ENCODE results near the gene MAST4.
A peak's percentile ranks its signal among the peaks of the same experiment; 100 is the strongest.

Gene MAST4

GRCh38 chr5:67003685-67003934 is 407.4 kb downstream of the MAST4 start:
- no peak for DNase-seq

DNA sequence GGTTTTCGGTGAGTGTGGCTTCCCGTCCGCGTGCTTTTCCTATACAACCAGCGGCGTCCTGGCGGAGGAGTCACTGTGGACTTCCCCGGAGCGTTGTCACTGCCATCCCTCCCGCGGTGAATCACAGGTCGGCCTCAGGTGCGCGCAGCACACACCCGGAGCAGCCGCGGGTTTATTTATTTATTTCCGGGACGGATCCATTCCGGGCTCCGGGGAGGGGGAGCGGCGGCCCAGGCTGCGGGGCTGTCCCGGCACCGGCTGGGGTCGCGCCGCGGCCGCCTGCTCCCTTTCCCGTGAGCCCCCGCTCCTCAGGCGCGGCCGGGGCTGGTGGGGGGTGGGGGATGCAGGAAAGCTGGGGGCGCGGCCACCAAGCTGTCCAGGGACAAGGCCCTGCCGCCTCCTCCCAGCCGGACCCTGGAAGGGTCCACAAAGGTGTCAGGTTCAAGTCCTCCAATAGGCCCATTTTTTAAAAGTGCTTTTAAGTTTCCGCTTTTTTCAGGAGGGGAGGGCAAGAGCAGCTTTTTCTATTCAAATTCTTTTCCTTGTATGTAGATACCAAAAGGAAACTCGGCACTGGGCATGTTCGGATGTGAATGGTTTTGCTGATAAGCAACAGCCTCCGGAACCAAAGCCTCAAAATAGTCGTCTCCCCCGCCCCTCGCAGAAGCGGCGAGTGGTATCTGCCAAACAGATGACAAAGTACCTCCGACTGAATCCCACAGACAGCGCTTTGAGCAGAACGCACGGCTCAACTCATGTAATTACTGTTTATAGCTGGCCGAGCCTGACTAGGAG is 407.9 kb downstream of the MAST4 start:
- DNase-seq = peak; percentile 76

- DNase-seq = no peak
These were observed 408.6 kb downstream of the MAST4 start for GRCh38 chr5:67004730-67005350.

- DNase-seq = no peak
These were observed 409.7 kb downstream of the MAST4 start for GRCh38 chr5:67005737-67006499.

DNA sequence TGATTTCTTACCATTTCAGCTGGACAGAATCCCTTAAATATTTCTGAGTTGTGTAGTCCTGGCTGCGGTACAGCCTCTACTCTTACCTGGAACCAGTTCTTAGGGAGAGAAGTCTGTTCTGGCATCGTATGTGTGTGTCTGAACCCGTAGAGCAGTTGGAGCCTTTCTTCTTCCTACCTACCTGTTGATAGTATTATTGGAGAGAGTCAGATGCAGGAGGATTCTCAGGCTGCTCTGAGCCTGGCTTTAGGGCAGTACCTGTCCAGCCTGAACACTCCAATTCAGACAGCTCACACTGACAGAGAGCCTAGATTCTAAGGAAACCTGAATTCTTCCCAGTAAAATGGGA is 410.3 kb downstream of the MAST4 start:
- no peak for DNase-seq

DNA sequence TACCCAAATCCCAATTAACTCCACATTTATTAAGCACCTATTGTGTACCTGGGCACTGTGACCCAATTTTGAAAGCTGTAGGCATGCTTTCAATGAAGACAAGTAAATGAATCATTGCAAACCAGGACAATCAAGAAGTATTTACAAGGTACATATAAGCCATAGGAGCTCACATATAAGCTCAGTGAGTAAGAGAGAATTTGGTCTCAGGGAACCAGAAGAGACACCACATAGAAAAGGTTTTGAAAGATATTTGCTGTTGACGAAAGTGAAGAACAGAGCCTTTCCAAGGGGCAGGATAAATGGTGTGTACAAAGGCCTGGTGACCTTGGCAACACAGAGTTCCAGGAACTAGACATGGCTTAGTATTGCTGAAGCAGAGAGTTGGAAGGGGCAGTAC is 412.8 kb downstream of the MAST4 start:
- no peak for DNase-seq

GRCh38 chr5:67010684-67011409 is 414.7 kb downstream of the MAST4 start:
- no peak for DNase-seq

- DNase-seq = no peak
These were observed 415.2 kb downstream of the MAST4 start for GRCh38 chr5:67011422-67011821.

DNA sequence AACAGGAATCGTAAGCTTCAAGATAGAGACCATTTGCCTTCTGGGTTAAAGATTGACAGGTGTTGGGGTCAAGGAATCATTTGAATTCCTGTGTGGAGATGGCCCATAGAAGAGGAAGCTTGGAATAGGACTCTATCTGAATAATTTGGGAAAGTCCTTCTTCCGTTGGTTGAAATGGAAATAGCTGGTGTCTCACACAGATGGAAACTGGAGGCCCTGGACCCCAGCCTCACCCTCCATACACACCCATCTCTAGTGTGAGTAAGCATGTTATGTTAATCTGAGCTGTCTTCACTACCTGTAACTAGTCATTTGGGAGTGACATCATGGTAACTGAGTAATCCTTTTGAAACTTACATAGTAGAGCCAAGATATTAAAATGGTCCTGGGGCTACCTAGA is 416.0 kb downstream of the MAST4 start:
- no peak for DNase-seq

DNA sequence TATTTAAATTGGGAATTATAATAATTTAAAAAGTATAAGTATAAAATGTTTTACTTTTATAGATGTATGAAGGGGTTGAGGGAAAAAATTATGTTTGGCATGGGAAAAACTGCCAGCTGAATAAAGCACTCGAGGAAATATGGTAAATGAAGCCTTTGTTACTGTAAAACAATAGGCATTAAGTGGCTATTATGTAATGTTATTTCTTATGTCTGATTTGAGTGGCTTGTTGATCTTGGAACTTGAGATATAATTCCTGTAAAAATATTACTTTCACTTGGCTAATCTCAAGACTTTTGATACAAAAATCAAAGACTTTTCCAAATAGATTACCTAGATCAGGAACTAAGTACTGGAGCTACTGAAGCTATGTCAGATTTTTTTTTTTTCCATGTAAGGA is 417.5 kb downstream of the MAST4 start:
- DNase-seq = no peak

DNA sequence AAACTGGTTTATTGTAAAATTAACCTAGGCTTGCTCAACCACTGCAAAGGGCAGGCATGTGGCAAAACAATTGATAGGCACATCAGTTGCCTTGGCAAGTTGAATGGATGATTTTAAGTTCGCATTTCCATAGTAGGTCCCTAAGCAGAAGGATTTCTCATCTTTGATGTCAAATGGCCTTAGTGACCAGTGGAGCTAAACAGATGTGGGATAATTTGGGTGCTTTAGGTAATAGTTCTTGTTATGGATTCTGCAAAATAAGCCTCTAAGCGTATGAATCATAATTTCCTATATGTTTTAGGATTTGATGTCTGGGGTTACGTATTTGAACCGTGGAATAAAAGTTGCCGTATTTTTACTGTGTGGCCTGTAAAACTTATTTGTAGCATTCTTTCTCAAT is 418.0 kb downstream of the MAST4 start:
- no peak for DNase-seq

- DNase-seq = no peak
These were observed 418.8 kb downstream of the MAST4 start for GRCh38 chr5:67014957-67015400.

GRCh38 chr5:67015541-67016191 is 419.5 kb downstream of the MAST4 start:
- peak; percentile 11 for DNase-seq

DNA sequence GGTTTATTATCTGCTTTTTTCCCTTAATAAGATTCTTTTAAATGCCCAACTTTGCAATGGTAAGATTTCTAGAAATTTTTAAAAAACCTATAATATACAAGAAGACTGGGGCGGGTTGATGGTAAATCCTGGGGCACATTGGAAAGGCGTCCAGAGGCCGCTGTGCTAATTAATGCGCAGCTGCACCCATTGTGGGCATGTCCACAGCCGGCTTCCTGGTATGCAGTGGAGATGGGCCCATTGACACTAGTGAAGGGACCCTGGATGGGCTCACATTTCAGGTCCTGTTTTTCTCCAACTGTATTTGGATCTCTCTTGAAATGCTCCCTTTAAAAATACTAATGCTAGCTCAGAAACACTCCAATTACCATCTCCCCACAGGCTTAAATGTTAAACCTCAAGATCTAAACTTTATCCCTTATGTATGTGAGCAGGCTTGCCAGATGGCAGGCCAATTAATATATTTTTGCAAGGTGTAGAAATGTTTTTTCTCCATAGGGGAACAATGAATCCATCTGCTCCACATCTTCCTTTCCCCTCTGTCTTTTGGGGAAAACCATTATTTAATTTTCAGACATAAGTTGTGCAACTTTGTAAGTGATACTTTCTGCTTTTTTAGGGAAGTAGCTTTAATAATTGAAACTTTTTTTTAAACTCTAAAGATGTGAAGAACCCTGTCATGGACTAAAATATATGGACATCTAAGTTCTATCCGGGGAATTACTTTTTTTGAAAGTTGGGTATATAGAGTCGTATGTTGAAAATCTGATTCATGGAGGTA is 423.1 kb downstream of the MAST4 start:
- DNase-seq = peak; percentile 32

DNA sequence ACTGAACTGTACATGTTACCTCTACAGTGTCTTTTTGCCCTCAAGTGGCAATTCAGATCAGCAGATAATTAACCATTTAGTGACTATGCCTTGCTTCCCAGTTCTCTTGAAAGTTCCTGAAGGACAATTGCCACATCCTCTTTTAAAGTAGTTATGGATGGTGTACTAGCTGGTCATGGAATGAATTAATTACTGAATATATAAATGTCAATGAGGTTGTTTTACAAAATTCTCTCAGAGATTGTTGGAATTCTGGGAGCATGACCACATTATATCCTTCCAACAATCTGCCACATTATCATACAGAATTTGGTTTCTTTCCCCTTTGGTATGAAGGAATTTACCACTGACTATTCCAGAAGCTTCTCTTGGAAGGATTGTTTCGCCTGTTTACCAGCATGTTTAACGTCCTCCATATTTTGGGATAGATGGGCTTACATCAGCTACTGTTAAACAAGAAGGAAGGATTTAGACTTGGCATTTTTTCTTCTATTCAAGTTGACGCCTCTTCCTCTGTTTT is 424.0 kb downstream of the MAST4 start:
- DNase-seq = no peak

DNA sequence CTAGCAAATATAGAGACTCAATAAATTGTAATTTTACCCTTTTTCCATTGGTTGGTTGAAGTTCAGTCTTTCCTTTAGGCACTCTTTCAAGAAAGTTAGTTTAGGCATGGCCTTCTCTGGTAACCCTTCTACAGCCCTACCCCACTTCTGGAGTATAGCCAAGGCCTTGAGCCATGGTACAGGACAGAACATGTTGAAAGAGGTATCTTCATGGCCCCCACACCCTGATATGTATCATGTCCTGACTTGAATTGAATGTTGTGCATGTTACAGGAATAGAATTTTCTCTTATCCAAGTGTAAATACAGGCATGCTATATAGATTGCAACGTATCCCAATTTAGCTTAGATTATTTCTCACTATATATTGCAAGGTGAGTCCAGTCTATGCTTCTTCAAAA is 424.8 kb downstream of the MAST4 start:
- no peak for DNase-seq

DNA sequence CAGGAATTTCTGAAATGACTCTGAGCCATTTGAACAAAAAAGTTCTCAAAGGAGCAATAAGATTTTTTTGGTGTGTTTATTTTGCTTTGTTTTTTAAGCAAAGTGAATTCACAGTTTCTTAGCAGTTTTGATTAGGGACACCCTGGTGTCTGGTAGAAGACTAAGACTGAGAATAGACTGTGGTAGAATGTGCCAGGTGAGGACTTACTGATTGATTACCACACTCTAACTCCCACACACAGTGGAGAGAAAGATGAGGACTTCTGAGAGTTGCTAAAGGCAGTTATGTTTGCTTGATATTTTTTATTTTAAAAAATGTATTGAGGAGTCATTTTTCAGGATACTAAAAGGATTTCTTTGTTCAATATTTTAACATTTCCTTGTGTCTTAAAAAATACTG is 425.3 kb downstream of the MAST4 start:
- DNase-seq = no peak

DNA sequence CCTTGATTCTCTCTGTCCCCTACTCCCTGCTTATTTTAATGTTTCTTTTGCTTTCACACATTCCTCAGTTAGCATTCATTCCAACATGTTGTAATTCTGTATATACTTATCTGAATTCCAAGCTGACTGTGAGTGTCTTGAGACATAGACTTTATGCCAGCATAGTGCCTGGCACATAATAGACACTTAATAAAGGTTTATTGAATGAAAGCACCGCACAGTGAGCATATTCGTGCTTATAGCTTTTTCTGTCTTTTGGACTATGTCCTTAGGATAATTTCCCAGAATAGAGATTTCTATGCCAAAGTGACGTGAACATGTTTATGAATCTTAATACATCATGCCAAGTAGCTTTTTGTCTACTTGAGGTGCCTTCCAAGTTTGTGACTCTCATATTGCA is 425.8 kb downstream of the MAST4 start:
- DNase-seq = no peak

DNA sequence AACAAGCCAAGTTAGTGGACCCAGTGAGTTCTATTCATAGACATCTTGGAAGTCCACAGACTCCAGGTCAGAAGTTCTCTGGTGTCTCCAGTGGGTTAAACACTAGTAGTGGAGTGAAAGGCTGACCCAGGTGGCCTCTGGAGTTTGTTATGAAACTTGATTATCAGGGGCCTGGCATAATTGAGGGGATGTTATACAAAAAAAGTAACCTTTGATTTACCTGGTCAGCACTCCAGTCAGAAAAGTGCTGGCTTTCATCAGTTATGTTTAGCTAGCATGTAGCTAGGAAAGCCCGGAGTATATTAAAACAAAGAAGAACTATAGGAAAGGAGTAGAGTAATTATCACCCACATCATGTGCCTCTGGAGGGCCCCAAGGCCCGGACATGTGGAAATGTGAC is 429.3 kb downstream of the MAST4 start:
- no peak for DNase-seq

GRCh38 chr5:67026278-67026677 is 430.1 kb downstream of the MAST4 start:
- DNase-seq = no peak

DNA sequence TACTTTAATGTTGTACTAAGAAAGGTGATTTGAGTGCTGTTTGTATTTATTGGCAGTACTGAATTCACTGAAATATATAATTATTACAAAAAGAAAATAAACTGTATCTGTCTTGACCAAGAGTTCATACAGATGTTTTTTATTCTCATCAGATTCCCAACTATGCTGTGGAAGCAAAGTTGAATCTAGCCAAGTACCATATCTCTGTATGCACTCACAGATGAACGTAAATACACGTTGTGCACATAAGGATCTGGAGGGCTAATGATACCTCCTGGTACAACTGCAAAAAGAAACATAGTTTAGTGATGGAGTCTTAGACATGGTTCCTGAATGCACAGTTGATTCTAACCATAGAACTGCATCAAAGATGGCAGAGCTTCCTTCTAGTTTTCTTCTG is 431.0 kb downstream of the MAST4 start:
- DNase-seq = no peak

DNA sequence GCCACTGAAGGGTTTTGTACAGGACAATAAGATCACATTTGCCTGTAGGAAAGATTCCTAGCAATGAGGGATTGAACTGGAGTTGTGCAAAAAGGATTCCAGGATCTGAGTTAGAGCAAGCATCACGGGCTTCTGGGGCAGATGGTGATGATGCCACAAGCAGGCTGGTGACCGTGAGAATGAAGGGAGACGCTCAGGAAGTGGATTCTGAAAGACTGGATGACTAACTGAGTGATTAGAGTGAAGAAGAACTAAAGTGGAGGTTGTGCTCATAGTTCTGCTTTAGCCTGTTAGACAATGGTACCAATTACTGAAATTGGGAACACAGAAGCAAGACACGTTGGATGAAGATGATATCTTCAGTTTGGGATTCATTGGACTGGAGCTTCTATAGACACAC is 432.2 kb downstream of the MAST4 start:
- no peak for DNase-seq
